Fibroblast of skin of scalp (primary cell): ENCODE data around the gene C22orf23.
"Not testable (repeated sequence)": the region's sequence is repeated elsewhere in the genome, so short reads cannot be mapped to it uniquely, and the experiment has no call there.

Experiments used
- DNase-seq: peaks from one replicate; pipeline ENCODE4 v3.0.0-alpha.2; 2013

Gene C22orf23

GRCh38 chr22:37953062-37953436 lies 352 bp downstream of the C22orf23 start:
- DNase-seq = no peak

- DNase-seq = not testable (repeated sequence)
Observed at GRCh38 chr22:37952629-37953028, 772 bp downstream of the C22orf23 start.

GRCh38 chr22:37951305-37951704 lies 2.1 kb downstream of the C22orf23 start:
- DNase-seq = peak; percentile 42

GRCh38 chr22:37947142-37947795 lies 6.1 kb downstream of the C22orf23 start:
- not testable (repeated sequence) for DNase-seq

- not testable (repeated sequence) for DNase-seq
Observed at GRCh38 chr22:37944423-37944822, 9.0 kb downstream of the C22orf23 start.

- DNase-seq = no peak
Observed at GRCh38 chr22:37943825-37944198, 9.6 kb downstream of the C22orf23 start.

- no peak for DNase-seq
Observed at GRCh38 chr22:37943136-37943824, 10.1 kb downstream of the C22orf23 start.

- no peak for DNase-seq
Observed at GRCh38 chr22:37942133-37942532, 11.3 kb downstream of the C22orf23 start.

- DNase-seq = no peak
Observed at GRCh38 chr22:37940698-37941376, 12.6 kb downstream of the C22orf23 start.

- peak; percentile 98 for DNase-seq
Observed at GRCh38 chr22:37933711-37934376, 19.6 kb downstream of the C22orf23 start.

GRCh38 chr22:37932821-37933578 lies 20.4 kb downstream of the C22orf23 start:
- peak; percentile 33 for DNase-seq

- DNase-seq = no peak
Observed at GRCh38 chr22:37932401-37932800, 21.0 kb downstream of the C22orf23 start.

GRCh38 chr22:37931893-37932389 lies 21.5 kb downstream of the C22orf23 start:
- no peak for DNase-seq

- DNase-seq = no peak
Observed at GRCh38 chr22:37930952-37931440, 22.4 kb downstream of the C22orf23 start.

GRCh38 chr22:37930270-37930951 lies 23.0 kb downstream of the C22orf23 start:
- peak; percentile 44 for DNase-seq

- no peak for DNase-seq
Observed at GRCh38 chr22:37929390-37929789, 24.0 kb downstream of the C22orf23 start.

- no peak for DNase-seq
Observed at GRCh38 chr22:37927637-37927936, 25.8 kb downstream of the C22orf23 start.

GRCh38 chr22:37926771-37927636 lies 26.4 kb downstream of the C22orf23 start:
- no peak for DNase-seq

- DNase-seq = no peak
Observed at GRCh38 chr22:37926358-37926757, 27.0 kb downstream of the C22orf23 start.

GRCh38 chr22:37925767-37926166 lies 27.6 kb downstream of the C22orf23 start:
- DNase-seq = no peak

GRCh38 chr22:37925330-37925729 lies 28.1 kb downstream of the C22orf23 start:
- peak; percentile 27 for DNase-seq
